ENCODE measurements around the gene TCF4. TPM values are rescaled to one million over a fixed set of nuclear protein-coding genes. Genes with fewer than 3 reads are reported as not detected.

The TCF4 gene
- total and polyA plus RNA-seq, 7 donors: 3.5 to 149 (median 106) TPM

DNA sequence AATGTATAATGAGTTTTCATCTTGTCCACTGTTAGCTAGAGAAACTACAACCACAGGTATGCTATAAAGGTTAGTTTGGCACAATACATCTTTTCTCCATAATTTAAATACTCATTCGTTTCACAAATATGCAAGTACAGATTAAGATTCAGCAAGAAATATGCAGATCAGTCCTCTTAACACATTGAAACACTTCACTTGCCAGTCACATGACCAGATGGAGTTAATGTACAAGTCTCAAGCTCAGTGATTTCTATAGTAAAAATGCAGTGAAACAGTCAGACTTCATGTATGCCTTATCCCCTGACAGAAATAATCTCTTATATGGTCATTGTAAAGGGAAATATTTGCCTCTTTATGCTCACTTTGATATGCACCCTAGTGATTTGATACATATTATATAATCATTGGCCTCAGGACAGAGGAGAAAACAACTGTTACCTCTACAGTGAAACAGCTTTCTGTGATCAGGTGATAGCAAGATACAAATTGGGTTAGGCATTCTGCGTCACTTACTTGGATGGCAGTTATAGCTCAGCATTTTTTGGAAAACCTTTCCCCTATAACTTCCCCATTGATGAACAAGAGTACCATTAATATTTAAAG is 104.6 kb downstream of the TCF4 start:
- no peak for TF ChIP-seq POLR2AphosphoS5 (IDR thresholded peaks at IDR 0.05)
- no peak for TF ChIP-seq EP300 (IDR thresholded peaks at IDR 0.05)
- TF ChIP-seq POLR2A (IDR thresholded peaks at IDR 0.05): no peak
- TF ChIP-seq, protein P1, sequence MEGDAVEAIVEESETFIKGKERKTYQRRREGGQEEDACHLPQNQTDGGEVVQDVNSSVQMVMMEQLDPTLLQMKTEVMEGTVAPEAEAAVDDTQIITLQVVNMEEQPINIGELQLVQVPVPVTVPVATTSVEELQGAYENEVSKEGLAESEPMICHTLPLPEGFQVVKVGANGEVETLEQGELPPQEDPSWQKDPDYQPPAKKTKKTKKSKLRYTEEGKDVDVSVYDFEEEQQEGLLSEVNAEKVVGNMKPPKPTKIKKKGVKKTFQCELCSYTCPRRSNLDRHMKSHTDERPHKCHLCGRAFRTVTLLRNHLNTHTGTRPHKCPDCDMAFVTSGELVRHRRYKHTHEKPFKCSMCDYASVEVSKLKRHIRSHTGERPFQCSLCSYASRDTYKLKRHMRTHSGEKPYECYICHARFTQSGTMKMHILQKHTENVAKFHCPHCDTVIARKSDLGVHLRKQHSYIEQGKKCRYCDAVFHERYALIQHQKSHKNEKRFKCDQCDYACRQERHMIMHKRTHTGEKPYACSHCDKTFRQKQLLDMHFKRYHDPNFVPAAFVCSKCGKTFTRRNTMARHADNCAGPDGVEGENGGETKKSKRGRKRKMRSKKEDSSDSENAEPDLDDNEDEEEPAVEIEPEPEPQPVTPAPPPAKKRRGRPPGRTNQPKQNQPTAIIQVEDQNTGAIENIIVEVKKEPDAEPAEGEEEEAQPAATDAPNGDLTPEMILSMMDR (IDR thresholded peaks at IDR 0.05): no peak
- H3K27ac ChIP-seq: no peak overlapping the region
- H3K36me3 ChIP-seq: no peaks in the 10 kb centered on the region
- no peak overlapping the region for H3K4me3 ChIP-seq
- no peaks in the 10 kb centered on the region for H3K27me3 ChIP-seq
- DNase-seq: no peak
- WGBS, 2 donors: 83 to 84% methylated on average over 2 of the region's 2 CpGs
- H3K9me3 ChIP-seq: no peaks in the 10 kb centered on the region
- intact Hi-C loops (cut with DNase I): loop anchor here (5.0 kb wide), 1 partner anchor 136 kb away; no protein-coding TSS in a partner anchor
- peaks cover 0 to 19% (median 6%) of the 10 kb centered on the region in 4 donors for H3K4me1 ChIP-seq

DNA sequence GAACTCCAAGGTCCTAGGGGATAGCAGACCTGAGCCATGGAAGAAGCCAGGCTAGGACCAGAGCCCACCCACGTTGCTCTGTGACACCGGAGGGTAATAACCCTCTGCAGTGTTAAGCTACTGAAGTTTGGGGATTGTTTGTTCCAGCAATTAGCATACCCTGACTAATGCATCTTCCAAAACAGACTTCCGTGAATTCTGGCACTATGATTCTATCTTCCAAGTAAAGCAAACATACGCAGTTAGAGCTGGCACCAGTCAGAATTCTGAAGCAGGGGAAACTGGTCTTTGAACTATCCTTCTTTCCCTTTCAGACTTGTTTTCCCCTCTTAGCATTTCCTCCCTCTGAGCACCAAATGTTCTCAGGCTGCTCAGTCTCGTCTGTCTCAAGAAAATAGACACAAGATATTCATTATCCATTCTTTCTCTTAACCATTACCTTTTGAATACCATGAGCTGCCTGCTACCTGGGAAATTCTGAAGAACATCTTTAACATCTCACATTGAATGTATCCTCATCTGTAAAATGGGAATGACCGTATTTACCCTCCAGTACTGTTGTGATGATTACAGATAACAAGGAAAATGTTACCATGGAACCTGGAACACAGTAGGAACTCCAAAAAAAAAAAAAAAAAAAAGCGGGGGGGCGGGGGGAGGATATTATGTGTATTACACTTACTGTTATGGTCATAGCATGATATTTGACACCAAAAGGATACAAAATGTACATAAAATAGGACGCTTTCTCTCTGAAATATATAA is 108.2 kb downstream of the TCF4 start:
- intact Hi-C loops (cut with DNase I): loop anchor here (5.0 kb wide), 2 partner anchors 107 to 133 kb away; partner anchors contain the start of gene TCF4
- Histone ChIP-seq H3K4me3 (no peak overlapping the region), H3K9me3 (no peaks in the 10 kb centered on the region), H3K4me1 (peaks cover 0 to 21% (median 12%) of the 10 kb centered on the region in 4 donors), H3K36me3 (no peaks in the 10 kb centered on the region), H3K27me3 (no peaks in the 10 kb centered on the region), H3K27ac (peak overlapping the region in 3 of 4 donors; percentile 2 to 84 (median 83))
- DNase-seq: no peak
- TF ChIP-seq POLR2AphosphoS5 (IDR thresholded peaks at IDR 0.05) (no peak), EP300 (IDR thresholded peaks at IDR 0.05) (no peak), POLR2A (IDR thresholded peaks at IDR 0.05) (no peak)
- TF ChIP-seq, protein P1 (IDR thresholded peaks at IDR 0.05): no peak
- 70 to 81% methylated on average over 9 of the region's 9 CpGs for WGBS, 2 donors

DNA sequence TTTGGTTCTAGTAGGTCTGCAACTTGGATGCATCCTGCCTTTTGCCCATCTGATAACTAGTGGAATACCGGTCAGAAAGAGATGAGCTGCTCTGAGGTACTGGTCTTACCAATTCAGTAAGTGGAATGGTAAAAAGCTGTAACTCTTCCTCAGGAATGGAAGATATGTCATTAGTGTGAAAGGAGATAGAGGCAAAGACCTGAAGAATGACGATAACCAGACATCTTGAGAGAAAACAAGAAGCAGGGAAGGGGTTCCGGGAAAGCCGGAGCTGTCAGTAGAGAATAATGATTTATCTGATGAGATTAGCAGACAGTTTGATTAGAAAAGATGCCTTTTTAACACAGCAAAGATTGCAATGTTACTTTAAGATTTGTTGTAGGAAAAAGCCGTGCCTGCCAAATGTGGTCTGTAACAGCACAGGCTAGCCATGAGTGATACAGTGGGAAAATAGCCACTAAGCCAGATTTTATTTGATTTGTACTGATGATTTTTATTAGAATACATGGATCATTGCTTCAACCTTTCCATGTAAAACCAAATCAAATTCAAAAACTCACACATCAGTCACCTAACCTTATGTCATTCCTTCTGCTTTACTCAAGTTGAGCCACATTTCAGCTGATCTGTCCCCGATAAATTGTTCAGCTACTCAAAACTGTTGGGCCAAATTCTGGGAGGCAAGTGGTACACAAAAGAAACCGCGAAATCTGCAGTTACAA is 110.0 kb downstream of the TCF4 start:
- H3K27me3 ChIP-seq: no peaks in the 10 kb centered on the region
- intact Hi-C loops (cut with DNase I): loop anchor here (5.0 kb wide), 1 partner anchor 109 kb away; the partner anchor contains the start of gene TCF4

DNA sequence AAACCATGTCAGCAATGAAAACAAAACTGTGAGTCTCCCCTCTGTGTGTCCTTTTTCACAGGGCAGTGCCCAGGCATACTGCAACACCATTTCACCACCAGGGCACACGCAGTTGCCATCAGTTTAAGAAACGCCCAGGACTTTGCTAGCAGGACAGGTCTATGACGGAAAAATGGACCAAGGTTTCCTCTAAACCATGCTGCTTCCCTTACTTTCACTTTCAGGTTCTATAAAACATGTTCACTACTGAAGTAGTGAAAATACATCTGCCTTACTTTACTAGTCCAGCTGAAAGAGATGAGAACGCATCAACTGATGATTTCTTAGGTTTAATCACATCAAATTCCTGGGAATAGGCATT is 110.5 kb downstream of the TCF4 start:
- Histone ChIP-seq H3K9me3 (no peaks in the 10 kb centered on the region), H3K4me3 (peak overlapping the region; percentile 35 to 55 (median 51)), H3K36me3 (no peaks in the 10 kb centered on the region), H3K27ac (peak overlapping the region; percentile 77 to 84 (median 82)), H3K4me1 (peaks cover 0 to 26% (median 12%) of the 10 kb centered on the region in 4 donors), H3K27me3 (no peaks in the 10 kb centered on the region)
- DNase-seq: no peak
- 8 to 17% methylated on average over 4 of the region's 4 CpGs for WGBS, 2 donors
- TF ChIP-seq EP300 (IDR thresholded peaks at IDR 0.05) (no peak), POLR2AphosphoS5 (IDR thresholded peaks at IDR 0.05) (peak in 2 of 4 donors; percentile 43 to 54), POLR2A (IDR thresholded peaks at IDR 0.05) (no peak)
- TF ChIP-seq, protein P1 (IDR thresholded peaks at IDR 0.05): peak in 1 of 4 experiments; percentile 39
- intact Hi-C loops (cut with DNase I): loop anchor here (5.0 kb wide), 1 partner anchor 110 kb away; the partner anchor contains the start of gene TCF4

More for the DNA sequence above, 110.0 kb downstream of the TCF4 start:
- no peaks in the 10 kb centered on the region for H3K9me3 ChIP-seq
- H3K27ac ChIP-seq: peak overlapping the region; percentile 77 to 84 (median 82)
- H3K4me1 ChIP-seq: peaks cover 0 to 26% (median 12%) of the 10 kb centered on the region in 4 donors
- H3K36me3 ChIP-seq: no peaks in the 10 kb centered on the region
- peak overlapping the region; percentile 35 to 55 (median 51) for H3K4me3 ChIP-seq
- TF ChIP-seq POLR2A (IDR thresholded peaks at IDR 0.05) (no peak), POLR2AphosphoS5 (IDR thresholded peaks at IDR 0.05) (no peak), EP300 (IDR thresholded peaks at IDR 0.05) (no peak)
- TF ChIP-seq, protein P1 (IDR thresholded peaks at IDR 0.05): no peak
- no peak for DNase-seq
- WGBS, 2 donors: 67 to 79% methylated on average over 8 of the region's 8 CpGs

Measured in sigmoid colon (tissue), 7 donors.